Brain microvascular endothelial cell (primary cell): ENCODE measurements around the gene RAB40A.
"Not testable (repeated sequence)": the region's sequence is repeated elsewhere in the genome, so short reads cannot be mapped to it uniquely, and the experiment has no call there.

Experiments
- DNase-seq: peaks from one replicate; pipeline ENCODE4 v3.0.0-alpha.2; 2020
- H3K27ac ChIP-seq: fragments of 250-450 bp; sonication (Bioruptor Pico); 2 replicates; pipeline ENCODE4 v1.5.1; 2020; ENCODE audit warnings: mild to moderate bottlenecking, moderate library complexity
- H3K27me3 ChIP-seq: fragments of 250-450 bp; sonication (Bioruptor Pico); replicated peaks from 2 replicates; pipeline ENCODE4 v1.5.1; 2020; ENCODE audit warnings: mild to moderate bottlenecking
- H3K36me3 ChIP-seq: fragments of 250-450 bp; sonication (Bioruptor Pico); replicated peaks from 2 replicates; pipeline ENCODE4 v1.5.1; 2020; ENCODE audit warnings: mild to moderate bottlenecking
- H3K4me3 ChIP-seq: 2 replicates; pipeline ENCODE4 v1.5.1; 2011; ENCODE audit warnings: low read depth, mild to moderate bottlenecking, control low read depth, low read length, moderate library complexity
- in situ Hi-C: cut with HindIII; loops from 2 replicates; pipeline ENCODE4 v1.10.0; 2017; ENCODE audit warnings: low sequenced_read_pairs, low pct_ligation_motif_present
- TF ChIP-seq, protein P1 (sequence below): IDR thresholded peaks from 2 replicates; pipeline ENCODE4 v1.5.1; 2011; ENCODE audit warnings: low read depth, mild to moderate bottlenecking, moderate library complexity, low read length, control low read depth, inconsistent platforms; ENCODE audit errors: missing control alignments

Gene RAB40A

DNA sequence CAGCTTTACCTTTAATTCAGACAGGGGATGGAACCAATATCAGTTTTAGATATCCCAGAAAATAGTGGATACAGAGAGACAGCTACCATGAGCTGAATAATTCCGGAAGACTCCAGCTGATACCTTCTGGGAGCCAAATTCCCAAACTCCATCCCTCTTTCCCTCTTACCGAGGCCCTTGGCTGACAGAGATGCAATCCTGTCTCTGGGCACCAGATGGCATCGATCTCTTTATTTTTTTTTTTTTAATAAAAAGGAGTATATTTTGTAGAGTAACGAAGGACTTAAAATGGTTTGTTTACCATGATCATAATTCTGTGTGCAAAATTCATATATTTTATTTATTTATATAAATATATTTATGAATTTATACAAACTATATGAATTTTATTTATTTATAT, 31.0 kb downstream of the RAB40A start:
- no peak overlapping the region for H3K4me3 ChIP-seq
- in situ Hi-C loops: no loop called here
- DNase-seq: no peak
- no peaks in the 10 kb centered on the region for H3K36me3 ChIP-seq
- TF ChIP-seq, protein P1, sequence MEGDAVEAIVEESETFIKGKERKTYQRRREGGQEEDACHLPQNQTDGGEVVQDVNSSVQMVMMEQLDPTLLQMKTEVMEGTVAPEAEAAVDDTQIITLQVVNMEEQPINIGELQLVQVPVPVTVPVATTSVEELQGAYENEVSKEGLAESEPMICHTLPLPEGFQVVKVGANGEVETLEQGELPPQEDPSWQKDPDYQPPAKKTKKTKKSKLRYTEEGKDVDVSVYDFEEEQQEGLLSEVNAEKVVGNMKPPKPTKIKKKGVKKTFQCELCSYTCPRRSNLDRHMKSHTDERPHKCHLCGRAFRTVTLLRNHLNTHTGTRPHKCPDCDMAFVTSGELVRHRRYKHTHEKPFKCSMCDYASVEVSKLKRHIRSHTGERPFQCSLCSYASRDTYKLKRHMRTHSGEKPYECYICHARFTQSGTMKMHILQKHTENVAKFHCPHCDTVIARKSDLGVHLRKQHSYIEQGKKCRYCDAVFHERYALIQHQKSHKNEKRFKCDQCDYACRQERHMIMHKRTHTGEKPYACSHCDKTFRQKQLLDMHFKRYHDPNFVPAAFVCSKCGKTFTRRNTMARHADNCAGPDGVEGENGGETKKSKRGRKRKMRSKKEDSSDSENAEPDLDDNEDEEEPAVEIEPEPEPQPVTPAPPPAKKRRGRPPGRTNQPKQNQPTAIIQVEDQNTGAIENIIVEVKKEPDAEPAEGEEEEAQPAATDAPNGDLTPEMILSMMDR: peak; percentile 74
- H3K27me3 ChIP-seq: no peaks in the 10 kb centered on the region
- no peak overlapping the region for H3K27ac ChIP-seq

DNA sequence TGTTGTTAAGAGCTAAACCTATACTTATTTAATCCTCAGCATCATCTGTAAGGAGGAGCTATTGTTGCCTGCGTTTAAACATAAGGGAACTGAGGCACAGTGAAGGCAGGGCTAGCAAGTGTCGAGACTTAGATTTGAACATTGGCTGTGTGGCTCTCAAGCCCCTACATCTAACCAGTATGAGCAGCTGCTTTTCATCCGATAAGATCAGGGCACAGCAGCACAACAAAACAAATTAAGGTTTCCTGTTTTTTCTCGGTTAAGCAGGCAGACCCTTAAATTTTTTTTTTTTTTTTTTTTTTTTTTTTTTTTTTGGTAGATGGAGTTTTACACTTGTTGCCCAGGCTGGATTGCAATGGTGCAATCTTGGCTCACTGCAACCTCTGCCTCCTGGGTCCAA, 35.6 kb downstream of the RAB40A start:
- no peaks in the 10 kb centered on the region for H3K36me3 ChIP-seq
- no peak overlapping the region for H3K27ac ChIP-seq
- TF ChIP-seq, protein P1: no peak
- no peaks in the 10 kb centered on the region for H3K27me3 ChIP-seq
- no peak overlapping the region for H3K4me3 ChIP-seq
- no peak for DNase-seq
- in situ Hi-C loops: no loop called here

DNA sequence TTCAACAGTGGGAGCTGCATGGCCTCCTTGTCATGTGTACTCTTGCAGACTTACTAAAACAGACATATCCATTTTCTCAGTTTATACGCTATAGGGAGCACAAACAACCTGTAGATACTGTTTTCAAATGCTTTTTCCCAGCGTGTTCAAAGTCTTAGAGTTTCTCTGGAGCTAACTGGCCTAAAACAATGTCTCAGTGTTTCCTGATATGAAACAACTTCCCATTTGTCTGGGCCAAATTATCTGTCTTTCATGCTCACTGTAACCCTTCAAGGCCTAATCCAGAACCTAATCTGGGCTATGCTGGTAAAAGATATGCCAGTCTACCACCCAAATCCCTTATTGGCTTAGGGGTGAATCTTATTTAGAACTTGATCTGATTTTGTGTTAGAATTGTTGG, 38.8 kb downstream of the RAB40A start:
- in situ Hi-C loops: no loop called here
- Histone ChIP-seq H3K36me3 (no peaks in the 10 kb centered on the region), H3K27ac (no peak overlapping the region), H3K27me3 (no peaks in the 10 kb centered on the region), H3K4me3 (no peak overlapping the region)
- no peak for DNase-seq
- TF ChIP-seq, protein P1: no peak

GRCh38 chrX:103477496-103477895, 41.8 kb downstream of the RAB40A start:
- TF ChIP-seq, protein P1: no peak
- DNase-seq: no peak
- Histone ChIP-seq H3K36me3 (no peaks in the 10 kb centered on the region), H3K27ac (no peak overlapping the region), H3K4me3 (no peak overlapping the region), H3K27me3 (no peaks in the 10 kb centered on the region)
- in situ Hi-C loops: no loop called here

DNA sequence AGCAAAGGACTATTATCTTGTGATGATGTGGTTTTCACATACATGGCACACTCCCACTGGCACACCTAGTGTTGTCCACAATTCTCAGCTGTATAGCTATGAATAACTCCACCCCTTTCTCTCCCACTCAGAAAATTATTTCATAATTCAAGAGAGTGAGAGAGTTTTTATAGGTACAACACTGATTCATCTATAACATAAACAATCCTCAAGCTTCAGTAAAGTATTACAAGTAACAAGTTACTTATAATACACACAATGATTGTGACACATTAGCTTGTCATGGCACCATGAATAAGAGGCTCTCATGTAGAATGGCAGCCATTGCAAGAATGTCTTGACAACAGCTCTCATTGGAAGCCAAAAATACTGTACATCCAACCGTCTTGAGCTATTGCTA, 43.9 kb downstream of the RAB40A start:
- no peak for DNase-seq
- no peak overlapping the region for H3K27ac ChIP-seq
- in situ Hi-C loops: no loop called here
- H3K4me3 ChIP-seq: no peak overlapping the region
- no peaks in the 10 kb centered on the region for H3K36me3 ChIP-seq
- TF ChIP-seq, protein P1: no peak
- no peaks in the 10 kb centered on the region for H3K27me3 ChIP-seq

DNA sequence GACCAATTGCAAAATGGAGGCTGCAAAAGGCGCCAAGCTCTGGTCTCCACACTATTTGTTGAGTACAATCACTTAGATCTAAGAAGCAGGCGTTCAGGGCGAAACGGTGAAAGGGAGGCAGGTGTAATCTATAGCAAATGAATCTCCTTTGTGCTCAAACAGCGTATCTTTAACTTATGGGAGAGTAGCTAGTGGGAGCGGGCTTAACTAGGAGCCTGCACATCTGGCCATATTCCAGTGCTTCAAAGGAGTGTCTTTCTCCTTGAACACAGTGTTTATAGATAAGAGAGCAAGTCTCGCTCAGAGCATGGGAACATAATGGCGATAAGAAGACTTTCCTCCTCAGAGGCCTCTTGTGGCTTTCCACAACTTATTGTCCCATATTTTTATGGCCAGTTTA, 49.3 kb downstream of the RAB40A start:
- H3K27me3 ChIP-seq, DNase-seq, H3K36me3 ChIP-seq, H3K4me3 ChIP-seq, in situ Hi-C loops, H3K27ac ChIP-seq: not testable (repeated sequence)

DNA sequence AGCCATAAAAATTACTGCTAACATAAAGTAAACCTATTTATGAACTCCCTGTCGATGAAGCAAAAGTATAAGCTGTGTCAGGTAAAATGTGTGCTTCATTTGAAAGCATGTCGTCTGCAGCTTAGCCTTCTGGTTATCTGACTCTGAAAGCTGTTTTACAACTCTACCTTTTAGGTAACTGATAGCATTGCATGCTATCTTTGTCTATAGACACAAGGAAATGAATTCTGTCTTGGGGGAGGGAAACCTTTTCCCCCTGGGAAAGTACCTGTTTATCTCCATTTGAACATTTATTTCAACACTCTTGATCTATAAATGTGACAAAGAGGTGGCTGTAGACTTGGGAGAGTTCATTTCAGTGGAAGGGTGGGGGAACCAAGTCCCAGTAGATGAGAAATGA, 51.4 kb downstream of the RAB40A start:
- Histone ChIP-seq H3K36me3 (no peaks in the 10 kb centered on the region), H3K4me3 (no peak overlapping the region), H3K27ac (no peak overlapping the region), H3K27me3 (no peaks in the 10 kb centered on the region)
- TF ChIP-seq, protein P1: no peak
- DNase-seq: no peak
- in situ Hi-C loops: no loop called here
